Measurements from ENCODE around the gene DAPK1. TPM values are rescaled to one million over a fixed set of nuclear protein-coding genes. Genes with fewer than 3 reads are reported as not detected.

Gene DAPK1
- total RNA-seq, 1 experiment from 2014 or later, result 19.7 TPM

GRCh38 chr9:87641067-87641466, 143.4 kb downstream of the DAPK1 start:
- POLR2A ChIA-PET, result interaction anchor here (1.1 kb wide), 1 partner anchor 313 kb away, joined by 3 read pairs; no protein-coding TSS in a partner anchor
- peaks cover 21% of the 10 kb centered on the region for H3K36me3 Mint-ChIP-seq (ENCODE audit: insufficient read depth, unreplicated experiment)
- no peak overlapping the region for H3K27ac Mint-ChIP-seq (ENCODE audit: low read depth, unreplicated experiment)
- H3K27me3 Mint-ChIP-seq (ENCODE audit: insufficient read depth, unreplicated experiment), result no peaks in the 10 kb centered on the region
- H3K4me1 Mint-ChIP-seq (ENCODE audit: insufficient read depth, unreplicated experiment), result peaks cover 16% of the 10 kb centered on the region
- no peak overlapping the region for H3K4me3 Mint-ChIP-seq (ENCODE audit: unreplicated experiment)
- H3K9me3 Mint-ChIP-seq (ENCODE audit: unreplicated experiment), result no peaks in the 10 kb centered on the region
- intact Hi-C loops (cut with micrococcal nuclease), result no loop called here
- no peak for DNase-seq (ENCODE audit: unreplicated experiment)
- BruUV-seq (replicated peaks), result no TSS peak
- no peak for TF ChIP-seq CTCF (IDR thresholded peaks at IDR 0.05; ENCODE audit: unreplicated experiment)
- CTCF ChIA-PET, result interaction anchor here (0.7 to 0.8 kb wide), 2 partner anchors 105 to 380 kb away, joined by 3 read pairs; no protein-coding TSS in a partner anchor

- Mint-ChIP-seq H3K27me3 (ENCODE audit: insufficient read depth, unreplicated experiment) (no peaks in the 10 kb centered on the region), H3K27ac (ENCODE audit: low read depth, unreplicated experiment) (no peak overlapping the region), H3K36me3 (ENCODE audit: insufficient read depth, unreplicated experiment) (peaks cover 27% of the 10 kb centered on the region), H3K4me1 (ENCODE audit: insufficient read depth, unreplicated experiment) (peaks cover 16% of the 10 kb centered on the region), H3K9me3 (ENCODE audit: unreplicated experiment) (no peaks in the 10 kb centered on the region), H3K4me3 (ENCODE audit: unreplicated experiment) (no peak overlapping the region)
- DNase-seq (ENCODE audit: unreplicated experiment), result no peak
- intact Hi-C loops (cut with micrococcal nuclease), result no loop called here
- CTCF ChIA-PET, result interaction anchor here (0.6 to 1.7 kb wide), 3 partner anchors 20 to 305 kb away, joined by 4 to 5 read pairs (median 5); no protein-coding TSS in a partner anchor
- BruUV-seq (replicated peaks), result no TSS peak
- POLR2A ChIA-PET, result no interaction called here
- no peak for TF ChIP-seq CTCF (IDR thresholded peaks at IDR 0.05; ENCODE audit: unreplicated experiment)
These were observed 144.9 kb downstream of the DAPK1 start for GRCh38 chr9:87642330-87643106.

GRCh38 chr9:87643107-87643650, 145.5 kb downstream of the DAPK1 start:
- Mint-ChIP-seq H3K4me3 (ENCODE audit: unreplicated experiment) (no peak overlapping the region), H3K36me3 (ENCODE audit: insufficient read depth, unreplicated experiment) (peaks cover 25% of the 10 kb centered on the region), H3K4me1 (ENCODE audit: insufficient read depth, unreplicated experiment) (peaks cover 16% of the 10 kb centered on the region), H3K27me3 (ENCODE audit: insufficient read depth, unreplicated experiment) (no peaks in the 10 kb centered on the region), H3K9me3 (ENCODE audit: unreplicated experiment) (no peaks in the 10 kb centered on the region), H3K27ac (ENCODE audit: low read depth, unreplicated experiment) (no peak overlapping the region)
- POLR2A ChIA-PET, result no interaction called here
- BruUV-seq (replicated peaks), result no TSS peak
- intact Hi-C loops (cut with micrococcal nuclease), result no loop called here
- CTCF ChIA-PET, result interaction anchor here (0.6 to 1.7 kb wide), 4 partner anchors 20 to 306 kb away, joined by 4 to 5 read pairs (median 5); no protein-coding TSS in a partner anchor
- no peak for TF ChIP-seq CTCF (IDR thresholded peaks at IDR 0.05; ENCODE audit: unreplicated experiment)
- DNase-seq (ENCODE audit: unreplicated experiment), result no peak

- H3K9me3 Mint-ChIP-seq (ENCODE audit: unreplicated experiment), result no peaks in the 10 kb centered on the region
These were observed 146.3 kb downstream of the DAPK1 start for GRCh38 chr9:87643778-87644570.

More at GRCh38 chr9:87643778-87644570, 146.3 kb downstream of the DAPK1 start:
- Mint-ChIP-seq H3K4me1 (ENCODE audit: insufficient read depth, unreplicated experiment) (peaks cover 16% of the 10 kb centered on the region), H3K4me3 (ENCODE audit: unreplicated experiment) (no peak overlapping the region), H3K36me3 (ENCODE audit: insufficient read depth, unreplicated experiment) (peaks cover 19% of the 10 kb centered on the region), H3K27me3 (ENCODE audit: insufficient read depth, unreplicated experiment) (no peaks in the 10 kb centered on the region), H3K27ac (ENCODE audit: low read depth, unreplicated experiment) (no peak overlapping the region)
- TF ChIP-seq CTCF (IDR thresholded peaks at IDR 0.05; ENCODE audit: unreplicated experiment), result no peak
- no peak for DNase-seq (ENCODE audit: unreplicated experiment)
- intact Hi-C loops (cut with micrococcal nuclease), result no loop called here
- no TSS peak for BruUV-seq (replicated peaks)
- ChIA-PET POLR2A (no interaction called here), CTCF (interaction anchor here (0.6 to 1.7 kb wide), 4 partner anchors 19 to 331 kb away, joined by 3 to 5 read pairs (median 5); no protein-coding TSS in a partner anchor)

Measured in MCF 10A (cell line).